HG03565 (cell line): ENCODE data around the gene FNDC3A.
"Not testable (repeated sequence)": the region's sequence is repeated elsewhere in the genome, so short reads cannot be mapped to it uniquely, and the experiment has no call there.

Source experiments
- ATAC-seq: cut with Tn5 transposase; IDR thresholded peaks from one replicate; pipeline ENCODE4 v1.9.1; 2021; ENCODE audit warnings: mild to moderate bottlenecking, moderate library complexity; ENCODE audit not compliant: unreplicated experiment

FNDC3A gene

DNA sequence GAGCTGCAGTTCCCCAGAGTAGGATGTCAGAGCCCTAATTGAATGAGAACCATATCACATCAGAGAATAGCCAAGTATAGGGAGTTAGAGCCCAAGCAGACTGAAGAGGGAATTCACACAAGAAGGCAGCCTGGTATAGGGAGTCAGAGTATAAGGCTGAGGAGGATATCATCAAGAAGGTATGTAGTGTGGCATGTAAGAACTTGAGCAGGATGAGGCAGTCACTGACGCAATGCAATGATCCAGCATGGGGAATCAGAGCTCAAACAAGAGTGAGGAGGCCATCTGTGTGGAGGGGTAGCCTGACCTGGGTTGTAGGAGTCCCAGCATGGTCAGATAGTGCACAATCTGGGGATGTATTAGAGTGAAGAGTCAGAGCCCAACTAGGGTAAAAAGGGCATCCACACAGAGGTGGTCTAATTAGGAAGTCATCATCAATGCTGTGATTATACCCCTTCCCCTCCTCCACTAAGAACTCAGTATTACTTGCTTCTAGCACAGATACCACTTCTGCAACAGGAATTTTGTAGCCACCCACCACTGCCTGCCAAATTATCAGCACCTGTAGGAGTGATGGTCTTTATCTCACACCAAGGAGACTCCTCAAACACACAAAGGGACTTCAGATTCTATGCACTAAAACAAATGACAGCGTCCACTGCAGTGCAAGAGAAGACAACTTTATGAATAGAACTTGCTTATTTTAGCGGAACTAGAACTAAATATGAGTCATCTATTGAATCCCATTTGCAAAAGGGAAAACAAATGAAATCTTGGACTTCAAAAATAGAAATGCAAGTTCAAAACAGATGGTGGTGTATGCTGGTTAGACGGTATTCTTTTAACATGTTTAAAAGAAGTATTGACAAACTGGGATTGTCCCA lies 107.2 kb downstream of the FNDC3A start:
- peak; percentile 77 for ATAC-seq

DNA sequence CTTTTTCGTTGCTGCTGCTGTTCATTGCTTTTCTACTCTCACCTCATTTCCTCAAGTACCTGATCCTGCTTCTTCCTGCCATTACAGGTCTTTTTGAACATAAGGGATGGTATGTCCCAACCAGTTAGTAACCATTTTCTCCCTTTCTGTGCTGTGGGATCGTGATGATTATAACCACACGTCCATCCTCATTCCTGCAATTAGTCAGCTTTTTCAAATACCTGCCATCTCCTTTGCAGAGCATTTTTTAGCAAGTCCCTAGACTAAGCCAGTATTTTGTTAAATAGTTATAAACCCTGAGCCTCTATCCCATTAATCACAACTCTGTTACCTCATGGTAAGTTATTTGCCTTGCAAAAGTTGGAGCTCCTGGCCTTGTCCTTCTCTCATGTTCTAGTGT lies 109.2 kb downstream of the FNDC3A start:
- ATAC-seq = no peak

DNA sequence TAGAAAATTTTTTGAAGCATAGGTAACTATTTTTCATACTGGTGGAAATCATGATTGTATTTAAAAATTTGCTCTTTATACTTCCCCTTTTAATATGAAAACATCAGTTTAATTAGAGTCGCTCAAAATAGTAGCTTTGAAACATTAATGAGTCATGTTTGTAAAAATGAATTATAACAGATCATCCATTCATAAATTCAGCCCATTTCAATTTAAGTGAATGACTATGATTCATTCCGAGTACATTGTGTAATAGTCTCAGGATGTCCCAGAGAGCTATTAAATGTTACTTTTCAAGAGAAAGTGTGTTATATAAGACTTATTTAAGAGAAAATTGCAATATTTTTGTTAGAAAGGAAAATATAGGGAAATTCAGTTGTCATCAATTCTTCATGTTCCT lies 111.0 kb downstream of the FNDC3A start:
- ATAC-seq = no peak

DNA sequence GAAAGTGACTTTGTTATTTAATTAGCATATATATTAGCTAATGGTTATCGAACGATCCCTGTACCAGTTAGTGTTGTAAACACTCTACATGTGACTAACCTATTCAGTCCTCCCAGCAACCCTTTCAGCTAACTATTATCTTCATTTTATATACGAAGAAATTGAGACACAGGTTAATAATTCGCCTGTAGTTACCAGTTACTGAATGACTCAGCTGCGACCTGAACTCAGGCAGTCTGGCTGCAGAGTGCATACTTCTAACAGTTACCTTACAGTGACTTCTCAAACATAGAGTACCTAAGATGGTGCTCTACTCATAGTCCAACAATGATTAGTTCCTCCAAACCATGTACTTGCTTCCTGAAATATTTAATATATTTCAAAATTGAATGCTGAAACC lies 117.7 kb downstream of the FNDC3A start:
- no peak for ATAC-seq

DNA sequence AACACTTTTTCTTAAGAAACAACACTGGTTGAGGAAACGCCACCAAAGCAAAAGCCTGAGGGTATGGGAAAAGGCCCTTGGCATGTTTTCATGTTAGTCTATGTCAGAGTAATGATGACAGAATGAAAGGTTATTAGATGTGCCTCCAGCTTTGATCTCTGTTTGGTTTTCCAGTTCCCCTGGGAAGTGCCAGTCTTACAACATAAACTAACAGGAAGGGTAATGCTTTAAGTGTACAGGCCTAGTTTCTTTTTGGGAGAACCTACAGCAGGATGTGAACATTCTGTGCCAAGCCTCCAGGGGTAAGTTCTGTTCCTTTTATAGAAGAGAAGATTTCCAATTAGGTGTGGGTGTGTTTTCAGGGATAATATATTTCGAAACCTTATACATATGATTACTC lies 121.7 kb downstream of the FNDC3A start:
- no peak for ATAC-seq

DNA sequence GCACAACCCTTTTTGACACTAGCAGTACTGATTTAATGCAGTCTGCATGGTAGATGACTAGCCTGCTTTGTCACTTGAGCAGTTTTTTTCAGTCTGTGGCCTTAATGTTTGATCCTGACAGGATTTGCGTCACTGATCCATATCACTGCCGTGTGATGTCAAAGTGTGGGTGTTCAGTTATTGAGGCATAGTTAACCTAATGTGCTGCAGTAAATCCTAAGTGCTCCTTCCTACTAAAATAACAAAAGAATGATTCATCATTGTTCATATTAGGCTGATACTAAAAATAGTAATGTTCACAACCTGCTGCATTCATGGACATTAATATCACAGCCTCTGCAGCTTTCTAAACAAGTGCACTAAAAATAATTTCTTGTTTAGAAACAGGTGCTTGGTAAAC lies 122.5 kb downstream of the FNDC3A start:
- no peak for ATAC-seq

DNA sequence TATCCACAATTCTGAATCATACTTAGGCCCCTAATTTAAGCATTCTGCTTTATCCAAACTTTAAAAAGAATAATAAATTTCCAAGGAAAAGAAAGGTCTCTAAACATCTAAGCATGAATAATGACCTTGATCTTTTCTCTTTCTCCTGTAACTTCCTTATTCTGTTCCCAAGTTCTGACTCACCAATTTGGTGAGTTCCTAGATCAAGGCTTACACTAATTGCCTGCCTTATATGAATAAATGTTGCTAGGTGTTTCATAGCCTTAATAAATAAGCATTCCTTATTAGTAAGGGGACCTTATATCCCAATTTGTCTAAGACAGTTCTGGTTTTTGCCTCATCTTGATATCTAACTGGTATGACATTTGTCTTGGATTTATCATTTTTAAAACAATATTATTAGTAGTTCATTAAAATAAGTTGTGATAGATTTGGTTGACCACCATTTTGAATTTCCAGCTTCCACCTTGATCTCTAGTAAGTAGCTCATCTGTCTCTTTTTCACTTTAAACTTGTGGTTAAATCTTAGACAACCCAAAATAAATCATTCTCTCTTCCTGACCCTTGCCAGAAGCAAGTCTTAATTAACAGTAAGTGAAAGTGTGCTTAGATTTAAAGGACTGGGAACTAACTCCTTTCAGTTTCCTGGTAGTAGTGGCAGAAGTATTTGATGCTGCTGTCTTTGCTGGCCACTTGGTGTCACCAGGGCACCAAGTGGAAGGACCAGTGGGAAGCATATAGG lies 123.2 kb downstream of the FNDC3A start:
- ATAC-seq = no peak

DNA sequence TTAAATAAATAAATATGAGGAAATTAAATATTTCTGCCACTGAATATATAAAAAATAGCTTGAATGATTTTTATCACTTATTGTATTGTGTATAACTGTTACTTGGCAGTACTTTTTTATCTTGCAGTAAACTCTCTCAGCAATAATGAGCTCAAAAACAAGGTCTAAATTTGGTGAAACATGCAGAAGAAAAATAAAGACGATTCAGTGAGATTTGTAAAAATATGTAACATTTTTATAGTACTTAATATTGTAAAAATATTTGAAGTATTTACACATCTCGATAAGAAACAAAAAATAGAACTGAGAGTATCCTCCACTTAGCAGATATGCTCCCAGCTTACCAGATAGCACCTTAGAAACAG lies 123.8 kb downstream of the FNDC3A start:
- no peak for ATAC-seq

DNA sequence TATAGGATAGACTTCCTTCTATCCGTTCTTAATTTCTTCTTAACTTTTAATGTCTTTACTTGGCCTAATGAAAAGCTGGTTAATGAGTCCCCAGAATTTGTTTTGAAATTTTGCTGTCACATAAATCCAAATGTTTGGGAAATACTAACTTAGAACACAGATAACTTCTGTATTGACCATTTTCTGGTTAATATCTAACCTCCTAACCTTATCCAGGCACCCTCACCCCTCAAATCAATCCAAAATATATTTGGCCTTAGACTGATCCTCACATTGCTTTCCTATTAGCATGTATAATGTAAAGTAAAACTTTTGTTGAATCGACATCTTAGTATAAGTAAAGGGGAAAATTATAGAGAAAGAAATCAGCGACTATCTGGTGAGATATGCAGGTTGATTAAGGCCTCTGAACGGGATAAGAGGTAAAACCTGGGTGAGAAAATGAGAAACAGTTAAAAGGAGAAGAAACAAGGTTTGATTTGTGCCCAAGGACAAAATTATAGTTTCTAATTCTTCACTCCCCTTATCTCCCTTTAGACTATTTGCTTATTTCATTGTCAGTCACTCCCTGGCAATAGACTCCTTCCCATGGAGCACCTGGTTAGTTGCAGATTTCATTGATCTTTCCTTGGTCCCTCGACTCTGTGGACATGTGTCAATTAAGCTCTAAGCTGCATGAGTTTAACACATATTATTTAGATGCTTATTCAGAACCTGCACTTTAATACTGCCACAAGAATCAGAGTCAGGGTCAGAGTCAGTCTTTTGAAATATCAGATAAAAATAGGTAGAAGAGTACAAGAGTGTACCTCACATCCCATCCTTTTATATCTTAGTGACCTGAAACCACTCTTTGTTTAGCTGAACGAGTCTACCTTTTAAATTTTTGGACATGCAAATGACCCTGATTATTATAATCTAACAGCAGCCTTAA lies 125.2 kb downstream of the FNDC3A start:
- no peak for ATAC-seq

DNA sequence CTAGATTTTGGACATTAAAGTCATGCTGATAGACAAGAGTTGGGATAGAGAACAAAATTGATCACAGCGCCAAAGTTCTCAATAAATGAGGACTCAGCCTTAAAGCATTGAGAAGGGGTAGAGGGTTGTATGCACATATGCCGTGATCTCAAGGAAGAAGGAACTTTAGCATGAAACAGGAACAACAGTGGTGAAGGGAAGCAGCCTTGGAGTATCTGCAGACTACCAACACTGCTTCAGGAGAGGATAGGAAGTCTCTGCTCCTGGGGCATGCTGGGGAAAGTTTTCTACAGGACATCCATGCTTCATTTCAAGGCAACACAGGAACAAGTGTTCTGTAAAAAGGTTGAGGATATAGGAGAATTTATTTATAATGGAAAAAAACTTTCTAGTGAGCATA lies 132.5 kb downstream of the FNDC3A start:
- no peak for ATAC-seq

DNA sequence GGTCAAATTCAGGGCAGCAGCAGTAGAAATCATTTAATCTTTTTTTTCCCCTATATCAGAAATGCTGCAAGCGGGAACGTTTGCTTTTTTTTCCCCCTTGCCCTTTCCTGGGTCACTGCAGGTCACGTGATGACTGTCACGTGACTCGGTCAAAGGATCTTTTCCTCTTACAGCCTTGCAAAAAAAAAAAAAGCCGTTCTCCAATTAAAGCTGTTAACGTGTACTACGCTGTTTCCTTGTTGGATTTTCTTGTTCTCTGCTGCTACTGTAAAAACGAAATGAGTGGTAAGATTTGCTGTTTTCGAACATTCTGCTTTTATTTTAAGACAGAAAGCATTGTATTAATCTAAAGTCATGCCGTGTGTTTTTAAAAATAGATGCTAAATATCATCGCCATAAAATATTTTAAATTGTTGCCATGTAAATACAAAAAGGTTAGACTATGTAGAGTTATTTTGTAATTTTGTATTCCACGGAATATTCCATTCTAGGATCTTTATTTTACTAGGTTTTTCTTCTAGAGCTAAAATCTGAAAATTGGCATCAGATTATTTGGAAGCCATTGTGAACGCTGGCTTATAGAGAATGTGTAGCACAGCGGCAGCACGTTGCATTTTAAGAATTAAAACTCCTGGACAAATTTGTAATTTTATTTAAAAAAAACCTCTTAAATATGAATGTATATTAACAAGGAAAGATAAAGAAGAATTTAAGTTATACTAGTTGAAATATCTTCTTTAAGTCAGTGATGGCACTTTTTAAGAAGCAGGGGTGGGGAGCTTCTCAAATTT lies 134.6 kb downstream of the FNDC3A start:
- ATAC-seq = no peak

DNA sequence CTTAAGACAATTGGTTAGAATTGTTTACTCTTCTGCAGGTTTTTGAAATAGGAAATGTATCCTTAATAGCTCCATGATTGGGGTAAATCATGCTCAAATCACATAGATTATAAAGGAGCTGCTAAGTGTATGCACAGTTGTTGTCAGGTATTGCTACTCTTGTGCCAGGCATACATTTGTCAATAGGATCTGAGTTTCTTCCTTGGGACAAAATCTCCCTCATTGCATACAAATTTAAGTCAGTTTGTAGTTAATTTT lies 135.1 kb downstream of the FNDC3A start:
- no peak for ATAC-seq

DNA sequence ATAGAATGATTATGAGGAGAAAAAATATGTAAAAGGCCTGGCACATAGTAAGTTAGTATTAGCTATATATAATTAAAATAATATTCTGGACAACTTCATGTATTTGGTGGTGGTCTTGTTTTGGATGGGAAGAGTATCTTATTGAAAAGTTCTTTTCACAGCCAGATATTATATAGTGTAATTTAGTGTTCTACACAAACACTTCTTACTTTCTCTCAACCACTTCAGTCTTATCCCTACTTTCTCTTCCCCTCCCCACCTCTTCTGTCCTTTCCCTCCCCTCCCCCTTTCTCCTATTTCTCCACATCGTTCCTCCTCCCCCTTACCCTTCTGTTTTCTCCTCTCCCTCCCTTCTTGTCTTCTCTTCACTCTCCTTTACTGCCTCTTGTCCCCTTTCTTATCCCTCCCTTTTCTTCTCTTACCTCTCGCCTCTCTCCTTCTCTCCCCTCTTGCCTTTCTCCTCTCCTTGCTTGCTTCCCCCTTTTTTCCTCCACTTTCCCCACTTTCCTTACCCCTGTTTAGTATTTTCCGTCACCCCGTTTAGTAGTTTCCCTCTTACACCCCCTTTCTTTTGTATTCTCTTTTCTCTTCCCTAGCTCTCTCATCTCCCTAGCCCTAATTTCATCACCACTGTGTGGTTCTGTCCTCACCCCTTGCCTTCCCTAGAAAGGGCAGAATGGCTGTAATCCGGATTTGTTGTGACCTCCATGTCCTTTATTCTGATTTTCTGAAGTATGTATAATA lies 137.2 kb downstream of the FNDC3A start:
- no peak for ATAC-seq

DNA sequence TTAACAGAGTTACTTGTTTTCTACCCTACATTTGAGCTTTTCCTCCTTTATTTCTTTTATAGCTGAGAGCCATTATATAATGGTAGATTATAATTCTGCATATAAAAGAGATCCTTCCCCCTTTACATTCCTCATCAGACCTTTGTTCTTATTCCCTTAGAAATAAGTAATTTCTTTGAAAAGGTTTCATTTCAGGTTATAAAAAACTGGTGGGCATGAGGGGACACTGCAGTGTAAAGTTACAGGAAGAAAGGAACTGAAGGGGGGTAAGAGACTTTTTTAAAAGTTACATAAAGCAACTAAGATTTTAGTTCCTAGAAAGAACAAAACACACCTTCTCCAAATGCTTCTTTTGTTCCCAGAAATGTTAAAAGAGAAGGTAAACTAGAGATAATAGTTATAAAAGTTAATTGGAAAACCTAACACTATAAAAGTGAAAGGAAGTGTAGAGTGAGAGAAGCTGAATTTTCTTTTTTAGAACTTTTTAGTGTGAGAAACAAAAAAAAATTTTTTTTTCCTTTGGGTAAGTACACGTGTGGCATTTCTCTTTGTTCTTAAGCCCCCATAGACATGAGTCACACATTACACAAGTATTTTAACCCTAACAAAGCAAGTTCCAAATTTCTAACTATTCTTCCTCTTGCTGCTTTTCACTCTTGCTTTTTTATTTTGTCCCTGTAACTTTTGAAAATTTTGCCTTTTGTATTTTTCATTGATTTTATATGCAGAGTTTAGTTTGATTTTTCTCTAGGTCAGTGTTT lies 138.0 kb downstream of the FNDC3A start:
- no peak for ATAC-seq

DNA sequence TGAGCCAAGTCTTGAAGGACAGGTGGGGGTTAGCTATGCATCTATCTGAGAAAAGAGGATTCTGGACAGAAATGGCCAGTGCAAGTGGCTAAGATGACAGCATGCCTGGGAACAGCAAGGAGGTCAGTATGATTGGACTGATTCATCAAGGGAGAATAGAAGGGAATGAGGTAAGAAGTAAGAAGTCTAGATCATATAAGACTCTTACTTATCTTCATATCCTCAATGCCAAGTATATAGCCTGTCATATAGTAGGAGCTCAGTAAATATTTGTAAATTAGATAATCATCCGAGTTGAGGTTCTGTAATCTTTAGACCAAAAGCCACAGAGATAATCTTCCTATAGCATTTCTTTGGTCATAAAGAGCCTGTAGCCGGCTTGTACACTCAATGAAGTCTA lies 141.2 kb downstream of the FNDC3A start:
- ATAC-seq = no peak

DNA sequence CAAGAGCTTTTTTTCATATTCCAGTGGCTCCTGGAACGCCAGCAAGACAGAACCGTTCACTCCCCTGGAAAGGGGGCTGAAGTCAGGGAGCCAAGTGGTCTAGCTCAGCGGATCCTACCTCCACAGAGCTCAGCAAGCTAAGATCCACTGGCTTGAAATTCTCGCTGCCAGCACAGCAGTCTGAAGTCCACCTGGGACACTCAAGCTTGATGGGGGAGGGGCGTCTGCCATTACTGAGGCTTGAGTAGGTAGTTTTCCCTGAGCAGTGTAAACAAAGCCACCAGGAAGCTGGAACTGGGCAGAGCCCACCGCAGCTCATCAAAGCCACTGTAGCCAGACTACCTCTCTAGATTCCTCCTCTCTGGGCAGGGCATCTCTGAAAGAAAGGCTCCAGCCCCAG lies 142.7 kb downstream of the FNDC3A start:
- not testable (repeated sequence) for ATAC-seq

DNA sequence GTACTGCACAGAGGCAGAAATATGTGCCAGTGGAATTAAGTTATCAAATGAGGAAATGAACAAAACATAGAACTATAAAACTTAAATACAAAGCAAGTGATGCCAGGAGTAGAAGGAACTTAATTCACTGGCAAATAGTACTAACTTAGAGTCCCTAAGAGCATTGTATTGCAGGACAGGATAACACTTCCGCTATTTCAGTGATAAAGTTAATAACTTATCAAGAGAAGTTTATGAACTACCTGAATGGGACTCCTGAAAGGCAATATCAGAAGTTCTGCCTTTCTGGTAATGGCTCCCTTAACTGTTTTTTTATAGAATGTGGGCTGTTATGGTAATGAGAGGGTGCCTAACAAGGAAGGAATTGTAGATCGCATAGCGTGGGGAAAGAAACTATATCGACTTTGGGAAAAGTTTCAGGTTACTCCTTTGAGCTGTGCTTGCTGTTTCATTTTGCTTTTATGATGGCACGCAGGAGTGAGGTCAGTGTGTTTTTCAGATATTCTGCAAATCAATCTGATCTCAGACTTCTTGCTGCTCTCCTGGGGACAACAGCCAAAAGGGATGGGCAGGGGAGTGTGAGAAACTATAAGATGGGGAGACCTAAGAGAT lies 149.1 kb downstream of the FNDC3A start:
- ATAC-seq = no peak

DNA sequence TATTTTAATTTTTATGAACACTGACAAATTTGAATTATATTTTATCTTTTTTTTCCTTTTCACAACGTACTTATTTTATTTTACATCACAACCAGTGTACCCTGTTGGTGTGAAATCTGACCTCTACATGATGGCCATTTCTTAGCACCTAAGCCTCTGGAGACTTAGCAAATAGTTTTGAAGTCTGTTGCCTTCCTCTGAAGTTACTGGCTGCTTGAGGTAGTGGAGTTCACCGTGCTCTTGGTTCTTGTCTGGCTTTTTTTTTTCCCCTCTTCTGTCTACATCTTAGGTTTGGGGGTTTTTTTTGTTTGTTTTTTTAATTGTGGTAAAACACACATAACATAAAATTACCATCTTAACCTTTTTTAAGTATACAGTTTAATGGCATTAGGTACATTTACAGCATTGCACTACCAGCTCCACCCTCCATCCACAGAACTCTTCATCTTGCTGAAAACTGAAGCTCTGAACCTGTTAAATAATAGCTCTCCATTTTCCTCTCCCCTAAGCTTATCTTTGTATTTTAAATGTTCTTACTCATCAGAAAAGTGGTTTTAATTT lies 150.3 kb downstream of the FNDC3A start:
- ATAC-seq = no peak
